Hematopoietic multipotent progenitor cell treated with erythropoietin and hydrocortisone succinate and interleukin-3 and kit ligand, for 6 days (in vitro differentiated cells): ENCODE results near the gene SH2D4B.

ENCODE experiments used
- DNase-seq: peaks from one replicate; pipeline ENCODE4 v3.0.0-alpha.2; 2015

Gene SH2D4B

GRCh38 chr10:80545258-80545881 lies 7.7 kb downstream of the SH2D4B start:
- DNase-seq: no peak

- DNase-seq: no peak
Measured at GRCh38 chr10:80552151-80552646, 14.5 kb downstream of the SH2D4B start.

- DNase-seq: no peak
Measured at GRCh38 chr10:80553436-80553835, 15.7 kb downstream of the SH2D4B start.

GRCh38 chr10:80554050-80554449 lies 16.3 kb downstream of the SH2D4B start:
- no peak for DNase-seq

- no peak for DNase-seq
Measured at GRCh38 chr10:80555415-80555814, 17.7 kb downstream of the SH2D4B start.

GRCh38 chr10:80561950-80562349 lies 24.2 kb downstream of the SH2D4B start:
- DNase-seq: no peak

GRCh38 chr10:80567292-80567691 lies 29.6 kb downstream of the SH2D4B start:
- DNase-seq: peak; percentile 9

- DNase-seq: no peak
Measured at GRCh38 chr10:80569131-80569895, 31.6 kb downstream of the SH2D4B start.

- DNase-seq: no peak
Measured at GRCh38 chr10:80571352-80571751, 33.6 kb downstream of the SH2D4B start.

- peak; percentile 16 for DNase-seq
Measured at GRCh38 chr10:80579181-80579763, 41.6 kb downstream of the SH2D4B start.

- DNase-seq: peak; percentile 82
Measured at GRCh38 chr10:80579849-80580637, 42.3 kb downstream of the SH2D4B start.

- peak; percentile 46 for DNase-seq
Measured at GRCh38 chr10:80580638-80581468, 43.2 kb downstream of the SH2D4B start.

- peak; percentile 14 for DNase-seq
Measured at GRCh38 chr10:80581469-80581835, 43.8 kb downstream of the SH2D4B start.

- no peak for DNase-seq
Measured at GRCh38 chr10:80582286-80582960, 44.7 kb downstream of the SH2D4B start.

- peak; percentile 38 for DNase-seq
Measured at GRCh38 chr10:80583685-80584084, 46.0 kb downstream of the SH2D4B start.

- no peak for DNase-seq
Measured at GRCh38 chr10:80585812-80586211, 48.1 kb downstream of the SH2D4B start.

GRCh38 chr10:80588546-80588945 lies 50.8 kb downstream of the SH2D4B start:
- DNase-seq: no peak

GRCh38 chr10:80589726-80590373 lies 52.1 kb downstream of the SH2D4B start:
- DNase-seq: no peak

GRCh38 chr10:80590585-80591125 lies 53.0 kb downstream of the SH2D4B start:
- DNase-seq: no peak

- DNase-seq: peak; percentile 79
Measured at GRCh38 chr10:80596391-80597257, 58.9 kb downstream of the SH2D4B start.
